GM12864 (cell line): Measurements from ENCODE around the gene SNRNP27.

Experiments used
- DNase-seq: peaks from one replicate; pipeline ENCODE4 v3.0.0-alpha.2; 2011; ENCODE audit warnings: low read depth
- H3K4me3 ChIP-seq: 2 replicates; pipeline ENCODE4 v1.5.1; 2011; ENCODE audit warnings: mild to moderate bottlenecking, low read depth, low read length, control low read depth
- TF ChIP-seq, protein P1 (sequence below): IDR thresholded peaks from 2 replicates; pipeline ENCODE4 v1.5.1; 2011; ENCODE audit warnings: low read depth, mild to moderate bottlenecking, moderate library complexity, low read length, control low read depth, inconsistent platforms; ENCODE audit errors: missing control alignments

SNRNP27 gene

GRCh38 chr2:69907216-69907615 is 13.5 kb downstream of the SNRNP27 start:
- TF ChIP-seq, protein P1, sequence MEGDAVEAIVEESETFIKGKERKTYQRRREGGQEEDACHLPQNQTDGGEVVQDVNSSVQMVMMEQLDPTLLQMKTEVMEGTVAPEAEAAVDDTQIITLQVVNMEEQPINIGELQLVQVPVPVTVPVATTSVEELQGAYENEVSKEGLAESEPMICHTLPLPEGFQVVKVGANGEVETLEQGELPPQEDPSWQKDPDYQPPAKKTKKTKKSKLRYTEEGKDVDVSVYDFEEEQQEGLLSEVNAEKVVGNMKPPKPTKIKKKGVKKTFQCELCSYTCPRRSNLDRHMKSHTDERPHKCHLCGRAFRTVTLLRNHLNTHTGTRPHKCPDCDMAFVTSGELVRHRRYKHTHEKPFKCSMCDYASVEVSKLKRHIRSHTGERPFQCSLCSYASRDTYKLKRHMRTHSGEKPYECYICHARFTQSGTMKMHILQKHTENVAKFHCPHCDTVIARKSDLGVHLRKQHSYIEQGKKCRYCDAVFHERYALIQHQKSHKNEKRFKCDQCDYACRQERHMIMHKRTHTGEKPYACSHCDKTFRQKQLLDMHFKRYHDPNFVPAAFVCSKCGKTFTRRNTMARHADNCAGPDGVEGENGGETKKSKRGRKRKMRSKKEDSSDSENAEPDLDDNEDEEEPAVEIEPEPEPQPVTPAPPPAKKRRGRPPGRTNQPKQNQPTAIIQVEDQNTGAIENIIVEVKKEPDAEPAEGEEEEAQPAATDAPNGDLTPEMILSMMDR = no peak
- H3K4me3 ChIP-seq = no peak overlapping the region
- DNase-seq = no peak

GRCh38 chr2:69911985-69912563 is 18.3 kb downstream of the SNRNP27 start:
- DNase-seq = no peak
- TF ChIP-seq, protein P1 = peak; percentile 36
- H3K4me3 ChIP-seq = no peak overlapping the region

GRCh38 chr2:69914164-69914949 is 20.6 kb downstream of the SNRNP27 start:
- TF ChIP-seq, protein P1 = no peak
- peak; percentile 100 for DNase-seq

GRCh38 chr2:69914950-69915945 is 21.5 kb downstream of the SNRNP27 start, which contains the start of gene MXD1:
Gene MXD1, plus strand, starts transcription at chr2:69915109. Its CDS starts 222 bp downstream, at chr2:69915331.
- TF ChIP-seq, protein P1 = no peak
- H3K4me3 ChIP-seq = peak within 1 kb of the TSS; percentile 73
- DNase-seq = no peak

More at GRCh38 chr2:69914164-69914949, 20.6 kb downstream of the SNRNP27 start:
- H3K4me3 ChIP-seq = peak overlapping the region; percentile 62

DNA sequence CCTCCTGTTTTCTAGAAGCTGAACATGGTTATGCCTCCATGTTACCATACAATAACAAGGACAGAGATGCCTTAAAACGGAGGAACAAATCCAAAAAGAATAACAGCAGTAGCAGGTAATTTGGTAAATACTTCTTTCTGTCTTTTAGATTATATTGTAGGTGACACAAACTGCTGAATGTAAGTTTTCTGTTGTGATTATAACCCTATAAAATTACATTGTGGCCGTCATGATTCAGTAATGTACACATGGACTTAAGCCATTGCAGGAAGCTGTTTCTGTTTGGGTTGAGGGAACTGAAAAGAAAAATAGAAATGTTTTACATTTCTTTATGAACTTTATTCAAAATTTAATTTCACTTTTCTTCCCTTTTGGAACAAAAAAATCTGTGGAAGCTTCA is 22.4 kb downstream of the SNRNP27 start:
- DNase-seq = no peak
- TF ChIP-seq, protein P1 = no peak
- H3K4me3 ChIP-seq = peak overlapping the region; percentile 73; the same call in 1 of the 2 replicates

DNA sequence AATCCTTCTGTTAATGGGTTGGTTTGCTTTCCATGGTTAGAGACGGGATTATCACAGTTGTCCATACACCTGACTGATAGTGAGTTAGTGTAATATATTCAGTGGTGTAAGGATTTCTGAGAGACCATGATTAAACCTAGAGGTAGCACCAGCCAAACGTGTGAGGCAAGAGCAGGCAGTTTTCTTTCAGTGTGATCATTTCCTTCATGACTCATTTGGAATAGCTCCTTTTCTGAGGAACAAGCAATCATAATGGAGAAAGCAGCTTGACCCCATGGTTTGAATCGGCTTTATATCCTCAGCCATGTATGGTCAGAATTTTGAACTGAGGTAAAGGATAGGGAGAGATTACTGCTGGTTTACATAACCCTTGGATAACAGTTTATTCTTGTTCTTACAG is 24.1 kb downstream of the SNRNP27 start:
- DNase-seq = no peak

More for the DNA sequence above, 24.1 kb downstream of the SNRNP27 start:
- no peak overlapping the region for H3K4me3 ChIP-seq
- TF ChIP-seq, protein P1 = no peak
